ENCODE results near the gene BTBD9. TPM values are rescaled to one million over a fixed set of nuclear protein-coding genes. Genes with fewer than 3 reads are reported as not detected.
A peak's percentile ranks its signal among the peaks of the same experiment; 100 is the strongest.

BTBD9 gene
- polyA plus RNA-seq, 10 donors = 6.0 to 10.0 (median 7.0) TPM

- no peak for DNase-seq
Observed at GRCh38 chr6:38508894-38509293, 130.8 kb downstream of the BTBD9 start.

- DNase-seq = no peak
Observed at GRCh38 chr6:38508286-38508685, 131.4 kb downstream of the BTBD9 start.

GRCh38 chr6:38507173-38507572, 132.6 kb downstream of the BTBD9 start:
- no peak for DNase-seq

GRCh38 chr6:38505826-38506225, 133.9 kb downstream of the BTBD9 start:
- no peak for DNase-seq

GRCh38 chr6:38504996-38505395, 134.7 kb downstream of the BTBD9 start:
- no peak for DNase-seq

GRCh38 chr6:38503960-38504682, 135.6 kb downstream of the BTBD9 start:
- DNase-seq = peak; percentile 47 to 56 (median 53)

GRCh38 chr6:38503032-38503773, 136.5 kb downstream of the BTBD9 start:
- peak in 1 of 3 donors; percentile 30 for DNase-seq

GRCh38 chr6:38502423-38502822, 137.3 kb downstream of the BTBD9 start:
- no peak for DNase-seq

- DNase-seq = no peak
Observed at GRCh38 chr6:38501931-38502330, 137.8 kb downstream of the BTBD9 start.

- no peak for DNase-seq
Observed at GRCh38 chr6:38499529-38500096, 140.1 kb downstream of the BTBD9 start.

- no peak for DNase-seq
Observed at GRCh38 chr6:38498805-38499445, 140.8 kb downstream of the BTBD9 start.

GRCh38 chr6:38498085-38498484, 141.6 kb downstream of the BTBD9 start:
- no peak for DNase-seq

- no peak for DNase-seq
Observed at GRCh38 chr6:38497546-38497945, 142.2 kb downstream of the BTBD9 start.

- no peak for DNase-seq
Observed at GRCh38 chr6:38495922-38496635, 143.7 kb downstream of the BTBD9 start.

GRCh38 chr6:38495518-38495917, 144.2 kb downstream of the BTBD9 start:
- DNase-seq = no peak

- peak; percentile 76 to 84 (median 83) for DNase-seq
Observed at GRCh38 chr6:38493931-38494547, 145.7 kb downstream of the BTBD9 start.

GRCh38 chr6:38492031-38492430, 147.7 kb downstream of the BTBD9 start:
- no peak for DNase-seq

- DNase-seq = peak in 1 of 3 donors; percentile 28
Observed at GRCh38 chr6:38489951-38490350, 149.8 kb downstream of the BTBD9 start.

- DNase-seq = no peak
Observed at GRCh38 chr6:38487423-38487822, 152.3 kb downstream of the BTBD9 start.

- DNase-seq = no peak
Observed at GRCh38 chr6:38485488-38485887, 154.2 kb downstream of the BTBD9 start.

GRCh38 chr6:38484656-38485055, 155.1 kb downstream of the BTBD9 start:
- no peak for DNase-seq
